Lower lobe of right lung (tissue), 2 donors: ENCODE results near the gene DUSP10. TPM values are rescaled to one million over a fixed set of nuclear protein-coding genes. Genes with fewer than 3 reads are reported as not detected.

Experiments used
- ATAC-seq, 2 donors: fragments of 200-7000 bp; cut with Tn5 transposase; one replicate each; pipeline ENCODE4 v1.9.1; 2020 to 2022; ENCODE audit warnings: mild to moderate bottlenecking in 2 of 2, moderate library complexity in 2 of 2
- DNase-seq: peaks from one replicate; pipeline ENCODE4 v3.0.0-alpha.2; 2020
- H3K27ac ChIP-seq: fragments of 200-600 bp; one replicate; pipeline ENCODE4 v1.8.0; 2022
- H3K27me3 ChIP-seq: fragments of 200-600 bp; one replicate; pipeline ENCODE4 v1.8.0; 2022; ENCODE audit warnings: low read depth
- H3K36me3 ChIP-seq: fragments of 200-600 bp; one replicate; pipeline ENCODE4 v1.8.0; 2022; ENCODE audit warnings: mild to moderate bottlenecking
- H3K4me1 ChIP-seq: fragments of 200-600 bp; one replicate; pipeline ENCODE4 v1.8.0; 2022
- H3K4me3 ChIP-seq: fragments of 200-600 bp; one replicate; pipeline ENCODE4 v1.8.0; 2022; ENCODE audit warnings: mild to moderate bottlenecking
- H3K9me3 ChIP-seq: fragments of 200-600 bp; one replicate; pipeline ENCODE4 v1.8.0; 2022
- CTCF ChIP-seq: fragments of 200-600 bp; IDR thresholded peaks from one replicate; pipeline ENCODE4 v1.8.0; 2022; ENCODE audit warnings: antibody characterized with exemption, mild to moderate bottlenecking
- intact Hi-C: fragments of 100-400 bp; cut with DNase I; formaldehyde crosslinking; loops from one replicate; pipeline ENCODE4 v1.11.0; 2022
- total RNA-seq: library from RNA; stranded (reverse); fragmentation: NEBNext Ultra II Directional; extraction: Animal tissue kit (Norgen Biotek cat#: 25700); gene quantifications from one replicate; pipeline ENCODE4 v1.2.1, GENCODE V29; 2021
- donor health status: DM: no; HTN: yes; CAD: no; lungs with severe emphysema.

DUSP10 gene
- total RNA-seq, 1 donor from 2014 or later = 8.7 TPM

GRCh38 chr1:221724931-221725605 lies 16.8 kb downstream of the DUSP10 start:
- intact Hi-C loops = no loop called here
- Histone ChIP-seq H3K27ac (no peak overlapping the region), H3K4me1 (peaks cover 30% of the 10 kb centered on the region), H3K4me3 (no peak overlapping the region), H3K36me3 (no peaks in the 10 kb centered on the region), H3K27me3 (no peaks in the 10 kb centered on the region), H3K9me3 (no peaks in the 10 kb centered on the region)
- peak; percentile 81 to 83 for ATAC-seq
- peak; percentile 60 for DNase-seq
- TF ChIP-seq CTCF = no peak

- H3K4me1 ChIP-seq = peaks cover 37% of the 10 kb centered on the region
- H3K36me3 ChIP-seq = no peaks in the 10 kb centered on the region
- H3K27ac ChIP-seq = no peak overlapping the region
- no peak for TF ChIP-seq CTCF
- intact Hi-C loops = no loop called here
- H3K9me3 ChIP-seq = no peaks in the 10 kb centered on the region
- no peaks in the 10 kb centered on the region for H3K27me3 ChIP-seq
- no peak overlapping the region for H3K4me3 ChIP-seq
- DNase-seq (no peak), ATAC-seq (no peak)
Observed at GRCh38 chr1:221723848-221724236, 18.0 kb downstream of the DUSP10 start.

- H3K36me3 ChIP-seq = no peaks in the 10 kb centered on the region
- H3K4me3 ChIP-seq = no peak overlapping the region
- peaks cover 43% of the 10 kb centered on the region for H3K4me1 ChIP-seq
- no peaks in the 10 kb centered on the region for H3K27me3 ChIP-seq
- intact Hi-C loops = no loop called here
- no peaks in the 10 kb centered on the region for H3K9me3 ChIP-seq
- TF ChIP-seq CTCF = no peak
- no peak overlapping the region for H3K27ac ChIP-seq
- ATAC-seq (no peak), DNase-seq (no peak)
Observed at GRCh38 chr1:221723018-221723847, 18.7 kb downstream of the DUSP10 start.

GRCh38 chr1:221722254-221723017 lies 19.5 kb downstream of the DUSP10 start:
- intact Hi-C loops = no loop called here

More at GRCh38 chr1:221722254-221723017, 19.5 kb downstream of the DUSP10 start:
- DNase-seq = no peak
- H3K27me3 ChIP-seq = no peaks in the 10 kb centered on the region
- H3K36me3 ChIP-seq = no peaks in the 10 kb centered on the region
- ATAC-seq = no peak
- H3K4me3 ChIP-seq = no peak overlapping the region
- no peak overlapping the region for H3K27ac ChIP-seq
- no peaks in the 10 kb centered on the region for H3K9me3 ChIP-seq
- H3K4me1 ChIP-seq = peaks cover 45% of the 10 kb centered on the region
- TF ChIP-seq CTCF = no peak
